ENCODE data around the gene STX1B.

GRCh38 chr16:30965436-30965835 lies 45.0 kb downstream of the STX1B start:
- TF ChIP-seq, protein P1, sequence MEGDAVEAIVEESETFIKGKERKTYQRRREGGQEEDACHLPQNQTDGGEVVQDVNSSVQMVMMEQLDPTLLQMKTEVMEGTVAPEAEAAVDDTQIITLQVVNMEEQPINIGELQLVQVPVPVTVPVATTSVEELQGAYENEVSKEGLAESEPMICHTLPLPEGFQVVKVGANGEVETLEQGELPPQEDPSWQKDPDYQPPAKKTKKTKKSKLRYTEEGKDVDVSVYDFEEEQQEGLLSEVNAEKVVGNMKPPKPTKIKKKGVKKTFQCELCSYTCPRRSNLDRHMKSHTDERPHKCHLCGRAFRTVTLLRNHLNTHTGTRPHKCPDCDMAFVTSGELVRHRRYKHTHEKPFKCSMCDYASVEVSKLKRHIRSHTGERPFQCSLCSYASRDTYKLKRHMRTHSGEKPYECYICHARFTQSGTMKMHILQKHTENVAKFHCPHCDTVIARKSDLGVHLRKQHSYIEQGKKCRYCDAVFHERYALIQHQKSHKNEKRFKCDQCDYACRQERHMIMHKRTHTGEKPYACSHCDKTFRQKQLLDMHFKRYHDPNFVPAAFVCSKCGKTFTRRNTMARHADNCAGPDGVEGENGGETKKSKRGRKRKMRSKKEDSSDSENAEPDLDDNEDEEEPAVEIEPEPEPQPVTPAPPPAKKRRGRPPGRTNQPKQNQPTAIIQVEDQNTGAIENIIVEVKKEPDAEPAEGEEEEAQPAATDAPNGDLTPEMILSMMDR (conservative IDR thresholded peaks at IDR 0.05): no peak
- TF ChIP-seq EZH2 (IDR thresholded peaks at IDR 0.05; ENCODE audit: low read depth): no peak
